Measurements from ENCODE around the gene ITK.

GRCh38 chr5:157212307-157212706 lies 31.7 kb downstream of the ITK start:
- TF ChIP-seq CTCF (IDR thresholded peaks at IDR 0.05; ENCODE audit: low read depth, low read length) (no peak), POLR2A (IDR thresholded peaks at IDR 0.05; ENCODE audit: extremely low read depth, insufficient read length) (no peak)
